ENCODE results near the gene RNLS. TPM values are rescaled to one million over a fixed set of nuclear protein-coding genes. Genes with fewer than 3 reads are reported as not detected.

RNLS gene
- total RNA-seq, 1 donor from 2014 or later, result 6.0 TPM

DNA sequence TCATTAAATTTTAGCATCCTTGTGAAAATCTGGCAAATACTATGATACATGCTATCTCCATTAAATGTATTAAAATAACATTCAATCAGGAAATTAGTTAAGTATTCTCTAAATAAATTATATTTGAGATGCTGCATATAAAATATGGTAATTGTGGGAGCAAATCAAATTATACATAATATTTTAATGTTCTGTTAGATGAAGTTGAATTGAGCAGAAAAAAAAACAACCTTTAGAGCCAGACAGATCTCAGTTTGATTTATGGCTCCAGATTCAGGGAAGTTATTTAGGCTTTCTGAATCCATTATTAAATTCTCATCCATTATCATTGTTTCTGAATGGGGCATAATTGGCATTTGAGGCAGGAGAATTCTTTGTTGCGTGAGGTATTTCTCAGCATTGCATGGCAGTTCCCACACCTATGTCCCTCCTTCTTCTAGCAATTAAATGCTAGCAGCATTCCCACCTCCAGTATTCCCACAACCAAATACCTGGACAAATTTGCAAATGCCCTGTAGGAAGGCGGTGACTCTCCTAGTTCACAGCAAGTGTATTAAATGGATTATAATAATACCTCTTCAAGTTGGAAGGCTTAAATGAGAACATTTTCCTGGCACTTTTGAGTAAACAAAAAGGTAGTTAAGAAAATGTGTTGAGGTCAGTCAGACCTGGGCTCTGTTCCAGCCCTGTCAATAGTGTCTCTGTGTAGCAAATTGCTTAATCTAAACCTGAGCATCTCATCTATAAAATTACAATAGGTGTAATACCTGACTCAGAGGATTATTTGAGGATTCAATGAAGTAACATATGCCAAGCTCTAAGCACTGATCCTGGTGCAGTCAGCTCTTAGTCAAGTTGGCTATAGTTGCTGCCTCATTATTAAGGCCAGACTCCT is 108.9 kb downstream of the RNLS start:
- no peak overlapping the region for H3K27ac Mint-ChIP-seq (ENCODE audit: unreplicated experiment)
- H3K27me3 Mint-ChIP-seq (ENCODE audit: unreplicated experiment), result no peaks in the 10 kb centered on the region
- H3K9me3 Mint-ChIP-seq (ENCODE audit: unreplicated experiment), result no peaks in the 10 kb centered on the region
- peaks cover 7% of the 10 kb centered on the region for H3K4me1 Mint-ChIP-seq (ENCODE audit: unreplicated experiment)
- H3K36me3 Mint-ChIP-seq (ENCODE audit: low read depth, unreplicated experiment), result no peaks in the 10 kb centered on the region
- no peak overlapping the region for H3K4me3 Mint-ChIP-seq (ENCODE audit: unreplicated experiment)
- DNase-seq (ENCODE audit: low spot score), result no peak
- TF ChIP-seq, protein P1, sequence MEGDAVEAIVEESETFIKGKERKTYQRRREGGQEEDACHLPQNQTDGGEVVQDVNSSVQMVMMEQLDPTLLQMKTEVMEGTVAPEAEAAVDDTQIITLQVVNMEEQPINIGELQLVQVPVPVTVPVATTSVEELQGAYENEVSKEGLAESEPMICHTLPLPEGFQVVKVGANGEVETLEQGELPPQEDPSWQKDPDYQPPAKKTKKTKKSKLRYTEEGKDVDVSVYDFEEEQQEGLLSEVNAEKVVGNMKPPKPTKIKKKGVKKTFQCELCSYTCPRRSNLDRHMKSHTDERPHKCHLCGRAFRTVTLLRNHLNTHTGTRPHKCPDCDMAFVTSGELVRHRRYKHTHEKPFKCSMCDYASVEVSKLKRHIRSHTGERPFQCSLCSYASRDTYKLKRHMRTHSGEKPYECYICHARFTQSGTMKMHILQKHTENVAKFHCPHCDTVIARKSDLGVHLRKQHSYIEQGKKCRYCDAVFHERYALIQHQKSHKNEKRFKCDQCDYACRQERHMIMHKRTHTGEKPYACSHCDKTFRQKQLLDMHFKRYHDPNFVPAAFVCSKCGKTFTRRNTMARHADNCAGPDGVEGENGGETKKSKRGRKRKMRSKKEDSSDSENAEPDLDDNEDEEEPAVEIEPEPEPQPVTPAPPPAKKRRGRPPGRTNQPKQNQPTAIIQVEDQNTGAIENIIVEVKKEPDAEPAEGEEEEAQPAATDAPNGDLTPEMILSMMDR (IDR thresholded peaks at IDR 0.05; ENCODE audit: unreplicated experiment), result no peak

DNA sequence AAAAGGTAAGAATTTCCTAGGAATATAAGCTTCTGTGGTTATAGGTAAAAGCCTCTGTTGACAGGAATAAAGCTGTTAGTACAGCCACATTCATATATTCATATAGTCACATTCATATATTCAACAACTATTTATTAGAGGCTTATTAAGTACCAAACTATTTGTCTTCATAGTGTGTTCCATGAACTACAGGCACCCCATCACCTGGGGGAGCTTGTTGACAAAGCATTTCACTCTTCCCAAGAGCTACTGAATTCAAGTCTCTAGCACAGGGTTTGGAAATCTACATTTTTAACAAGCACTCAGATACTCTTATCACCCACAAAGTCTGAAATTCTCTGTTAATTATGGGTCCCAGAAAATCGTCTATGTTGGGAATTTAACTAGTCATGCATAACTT is 110.6 kb downstream of the RNLS start:
- H3K4me3 Mint-ChIP-seq (ENCODE audit: unreplicated experiment), result no peak overlapping the region
- TF ChIP-seq, protein P1 (IDR thresholded peaks at IDR 0.05; ENCODE audit: unreplicated experiment), result no peak
- H3K27me3 Mint-ChIP-seq (ENCODE audit: unreplicated experiment), result no peaks in the 10 kb centered on the region
- no peaks in the 10 kb centered on the region for H3K9me3 Mint-ChIP-seq (ENCODE audit: unreplicated experiment)
- no peak for DNase-seq (ENCODE audit: low spot score)
- no peaks in the 10 kb centered on the region for H3K36me3 Mint-ChIP-seq (ENCODE audit: low read depth, unreplicated experiment)
- no peak overlapping the region for H3K27ac Mint-ChIP-seq (ENCODE audit: unreplicated experiment)
- H3K4me1 Mint-ChIP-seq (ENCODE audit: unreplicated experiment), result peaks cover 7% of the 10 kb centered on the region

DNA sequence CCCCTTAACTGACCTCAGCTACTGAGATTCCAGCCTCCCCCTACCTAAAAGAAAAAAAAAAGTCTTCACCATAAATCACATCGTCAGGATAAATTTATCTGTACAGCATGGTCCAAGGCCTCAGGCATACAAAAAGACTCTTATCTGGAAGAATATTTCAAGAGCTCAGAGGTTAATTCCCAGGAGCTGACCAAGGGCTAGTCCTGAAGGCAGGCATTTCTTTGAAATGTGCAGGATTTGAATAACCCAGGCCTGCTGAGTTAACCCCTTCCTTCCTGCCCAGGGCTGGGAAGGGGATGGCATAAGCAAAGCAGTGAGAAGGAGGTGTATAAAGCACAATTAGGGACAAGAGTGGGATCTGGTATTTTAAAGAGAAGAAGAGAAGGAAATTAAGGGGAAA is 111.2 kb downstream of the RNLS start:
- DNase-seq (ENCODE audit: low spot score), result no peak
- H3K4me1 Mint-ChIP-seq (ENCODE audit: unreplicated experiment), result peaks cover 10% of the 10 kb centered on the region
- no peaks in the 10 kb centered on the region for H3K27me3 Mint-ChIP-seq (ENCODE audit: unreplicated experiment)
- no peaks in the 10 kb centered on the region for H3K9me3 Mint-ChIP-seq (ENCODE audit: unreplicated experiment)
- H3K4me3 Mint-ChIP-seq (ENCODE audit: unreplicated experiment), result no peak overlapping the region
- no peak overlapping the region for H3K27ac Mint-ChIP-seq (ENCODE audit: unreplicated experiment)
- H3K36me3 Mint-ChIP-seq (ENCODE audit: low read depth, unreplicated experiment), result no peaks in the 10 kb centered on the region
- TF ChIP-seq, protein P1 (IDR thresholded peaks at IDR 0.05; ENCODE audit: unreplicated experiment), result no peak

DNA sequence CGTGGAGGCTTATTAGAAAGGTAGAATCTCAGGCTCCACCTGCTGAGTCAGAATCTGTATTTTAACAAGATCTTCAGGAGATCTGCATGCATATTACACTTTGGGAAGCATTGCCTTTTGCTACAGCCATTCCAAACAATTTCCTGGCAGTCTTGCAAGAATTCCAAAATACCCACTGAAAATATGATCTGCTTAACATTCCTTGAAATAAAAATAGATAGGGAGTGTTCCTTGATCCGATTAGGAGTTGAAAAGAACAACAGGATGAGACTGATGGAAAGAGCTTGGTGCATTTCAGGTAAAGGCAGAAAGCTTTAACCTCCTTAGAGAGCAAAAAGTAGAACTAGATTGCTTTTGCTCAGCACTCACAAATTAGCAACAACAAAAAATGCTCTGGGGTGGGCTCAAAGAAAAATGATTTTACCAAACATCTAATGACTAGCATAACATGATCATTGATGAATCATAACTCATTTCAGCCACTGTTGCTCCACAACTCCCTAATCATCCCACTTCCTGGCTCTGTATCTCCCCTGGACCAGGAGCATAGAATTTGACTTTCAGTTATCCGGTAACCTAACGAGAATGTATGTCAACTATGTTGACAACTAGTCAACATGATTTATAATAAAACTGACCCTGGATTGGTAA is 115.2 kb downstream of the RNLS start:
- TF ChIP-seq, protein P1 (IDR thresholded peaks at IDR 0.05; ENCODE audit: unreplicated experiment), result no peak
- Mint-ChIP-seq H3K4me3 (ENCODE audit: unreplicated experiment) (no peak overlapping the region), H3K27ac (ENCODE audit: unreplicated experiment) (no peak overlapping the region), H3K4me1 (ENCODE audit: unreplicated experiment) (peaks cover 12% of the 10 kb centered on the region), H3K36me3 (ENCODE audit: low read depth, unreplicated experiment) (no peaks in the 10 kb centered on the region), H3K9me3 (ENCODE audit: unreplicated experiment) (no peaks in the 10 kb centered on the region), H3K27me3 (ENCODE audit: unreplicated experiment) (no peaks in the 10 kb centered on the region)
- no peak for DNase-seq (ENCODE audit: low spot score)

DNA sequence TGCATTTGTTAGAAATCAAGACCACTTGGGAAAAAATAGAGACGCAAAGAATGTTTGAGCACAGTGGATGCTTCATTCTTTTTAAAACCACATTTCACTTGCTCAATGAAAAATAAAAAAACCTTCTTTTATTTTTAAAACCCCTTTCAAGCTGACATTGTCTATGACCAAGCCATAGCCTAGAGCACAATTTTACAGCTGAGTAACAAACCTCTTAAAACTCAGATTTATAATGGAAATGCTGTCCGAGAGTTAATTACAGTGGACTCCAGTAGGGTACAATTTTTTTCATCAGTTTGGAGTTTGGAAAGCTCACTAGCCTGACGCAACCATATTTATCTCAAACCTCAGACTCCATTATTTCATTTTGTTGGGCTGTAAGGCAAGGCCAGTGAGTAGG is 116.3 kb downstream of the RNLS start:
- no peaks in the 10 kb centered on the region for H3K36me3 Mint-ChIP-seq (ENCODE audit: low read depth, unreplicated experiment)
- H3K27me3 Mint-ChIP-seq (ENCODE audit: unreplicated experiment), result no peaks in the 10 kb centered on the region
- TF ChIP-seq, protein P1 (IDR thresholded peaks at IDR 0.05; ENCODE audit: unreplicated experiment), result no peak
- DNase-seq (ENCODE audit: low spot score), result no peak
- no peak overlapping the region for H3K4me3 Mint-ChIP-seq (ENCODE audit: unreplicated experiment)
- no peak overlapping the region for H3K27ac Mint-ChIP-seq (ENCODE audit: unreplicated experiment)
- H3K9me3 Mint-ChIP-seq (ENCODE audit: unreplicated experiment), result no peaks in the 10 kb centered on the region
- peaks cover 12% of the 10 kb centered on the region for H3K4me1 Mint-ChIP-seq (ENCODE audit: unreplicated experiment)

Measured in endothelial cell (in vitro differentiated cells).